A673 (cell line): ENCODE measurements around the gene CRELD2.

ENCODE experiments used
- EZH2 ChIP-seq: fragments of 200-600 bp; sonication (generic); IDR thresholded peaks from 2 replicates; pipeline ENCODE4 v1.6.1; 2017; ENCODE audit warnings: borderline replicate concordance, low read depth, mild to moderate bottlenecking, mixed read lengths, antibody characterized with exemption, low read length; ENCODE audit not compliant: poor library complexity, severe bottlenecking
- TF ChIP-seq, protein P1 (sequence below): fragments of 300-800, 200-600 bp; sonication (generic); conservative IDR thresholded peaks from 2 replicates; pipeline ENCODE4 v1.5.1; 2017; ENCODE audit warnings: low read depth, mild to moderate bottlenecking, antibody characterized with exemption, low read length, moderate library complexity, mixed read lengths

DNA sequence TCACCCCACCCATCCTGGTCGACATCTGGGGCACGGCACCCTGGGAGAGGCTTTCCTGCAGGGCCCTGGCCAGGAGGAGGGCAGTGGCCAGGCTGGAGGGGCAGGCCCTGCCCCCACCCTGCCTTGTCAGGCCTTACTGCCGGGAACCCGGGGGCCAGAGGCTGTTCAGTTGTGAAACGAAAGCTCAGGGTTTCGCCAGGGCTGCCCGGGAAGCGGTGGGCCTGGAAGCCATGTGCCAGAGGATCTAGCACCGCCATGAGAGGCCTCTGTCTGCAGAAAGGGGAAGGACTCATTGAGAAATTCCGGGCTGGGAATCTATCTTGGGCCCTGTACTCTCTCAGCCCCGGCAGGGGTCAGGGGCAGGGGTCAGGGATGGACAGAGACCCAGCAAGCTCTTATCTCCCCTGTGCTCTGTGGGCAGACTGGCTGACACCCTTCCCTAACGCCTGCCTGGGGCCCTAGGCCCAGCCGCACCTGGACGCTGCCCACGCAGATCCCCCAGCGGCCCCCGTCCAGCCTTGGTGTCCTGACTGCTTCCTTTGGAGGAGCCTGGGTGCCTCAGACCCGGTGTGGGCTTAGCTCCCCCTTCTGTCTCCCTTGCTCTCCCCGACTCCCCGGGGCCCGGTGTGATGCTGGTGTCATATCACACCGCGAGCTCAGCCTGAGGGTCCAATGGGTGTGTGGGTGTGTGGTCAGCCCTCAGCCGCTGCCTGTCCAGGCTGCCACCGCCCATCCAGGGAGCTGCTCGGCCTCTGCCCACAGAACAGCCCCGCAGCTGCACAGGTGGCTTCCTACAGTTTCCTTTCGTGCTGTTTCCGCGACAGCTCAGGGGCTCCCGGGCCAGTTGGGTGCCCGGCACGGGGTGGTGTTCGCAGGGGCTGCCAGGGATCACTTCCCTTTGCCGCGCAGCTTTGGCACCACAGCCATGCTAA is 48.6 kb downstream of the CRELD2 start:
- TF ChIP-seq, protein P1, sequence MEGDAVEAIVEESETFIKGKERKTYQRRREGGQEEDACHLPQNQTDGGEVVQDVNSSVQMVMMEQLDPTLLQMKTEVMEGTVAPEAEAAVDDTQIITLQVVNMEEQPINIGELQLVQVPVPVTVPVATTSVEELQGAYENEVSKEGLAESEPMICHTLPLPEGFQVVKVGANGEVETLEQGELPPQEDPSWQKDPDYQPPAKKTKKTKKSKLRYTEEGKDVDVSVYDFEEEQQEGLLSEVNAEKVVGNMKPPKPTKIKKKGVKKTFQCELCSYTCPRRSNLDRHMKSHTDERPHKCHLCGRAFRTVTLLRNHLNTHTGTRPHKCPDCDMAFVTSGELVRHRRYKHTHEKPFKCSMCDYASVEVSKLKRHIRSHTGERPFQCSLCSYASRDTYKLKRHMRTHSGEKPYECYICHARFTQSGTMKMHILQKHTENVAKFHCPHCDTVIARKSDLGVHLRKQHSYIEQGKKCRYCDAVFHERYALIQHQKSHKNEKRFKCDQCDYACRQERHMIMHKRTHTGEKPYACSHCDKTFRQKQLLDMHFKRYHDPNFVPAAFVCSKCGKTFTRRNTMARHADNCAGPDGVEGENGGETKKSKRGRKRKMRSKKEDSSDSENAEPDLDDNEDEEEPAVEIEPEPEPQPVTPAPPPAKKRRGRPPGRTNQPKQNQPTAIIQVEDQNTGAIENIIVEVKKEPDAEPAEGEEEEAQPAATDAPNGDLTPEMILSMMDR: no peak
- TF ChIP-seq EZH2: no peak
